ENCODE data around the gene LAMB4.

DNA sequence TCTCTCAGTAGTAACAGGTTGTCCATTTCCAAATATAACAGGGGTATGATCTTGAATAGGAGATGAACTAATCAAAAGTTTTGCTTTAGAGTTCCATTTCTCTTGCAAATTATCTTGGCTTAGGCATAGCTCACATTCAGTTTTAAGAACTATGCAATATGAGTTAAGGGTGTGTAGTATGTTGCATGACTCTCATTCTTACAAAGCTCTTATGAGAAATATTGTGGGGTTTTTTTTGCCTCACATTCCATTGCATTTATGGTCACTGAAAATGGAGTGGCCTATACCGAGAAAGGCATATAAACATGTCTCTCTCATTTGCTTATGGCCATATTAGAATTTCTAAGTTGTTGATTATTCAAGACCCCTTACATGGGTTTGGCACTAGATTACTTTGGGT lies 78.7 kb downstream of the LAMB4 start:
- TF ChIP-seq, protein P1, sequence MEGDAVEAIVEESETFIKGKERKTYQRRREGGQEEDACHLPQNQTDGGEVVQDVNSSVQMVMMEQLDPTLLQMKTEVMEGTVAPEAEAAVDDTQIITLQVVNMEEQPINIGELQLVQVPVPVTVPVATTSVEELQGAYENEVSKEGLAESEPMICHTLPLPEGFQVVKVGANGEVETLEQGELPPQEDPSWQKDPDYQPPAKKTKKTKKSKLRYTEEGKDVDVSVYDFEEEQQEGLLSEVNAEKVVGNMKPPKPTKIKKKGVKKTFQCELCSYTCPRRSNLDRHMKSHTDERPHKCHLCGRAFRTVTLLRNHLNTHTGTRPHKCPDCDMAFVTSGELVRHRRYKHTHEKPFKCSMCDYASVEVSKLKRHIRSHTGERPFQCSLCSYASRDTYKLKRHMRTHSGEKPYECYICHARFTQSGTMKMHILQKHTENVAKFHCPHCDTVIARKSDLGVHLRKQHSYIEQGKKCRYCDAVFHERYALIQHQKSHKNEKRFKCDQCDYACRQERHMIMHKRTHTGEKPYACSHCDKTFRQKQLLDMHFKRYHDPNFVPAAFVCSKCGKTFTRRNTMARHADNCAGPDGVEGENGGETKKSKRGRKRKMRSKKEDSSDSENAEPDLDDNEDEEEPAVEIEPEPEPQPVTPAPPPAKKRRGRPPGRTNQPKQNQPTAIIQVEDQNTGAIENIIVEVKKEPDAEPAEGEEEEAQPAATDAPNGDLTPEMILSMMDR (IDR thresholded peaks at IDR 0.05 in 4 of 5, conservative IDR thresholded peaks at IDR 0.05 in 1 of 5): no peak
- TF ChIP-seq POLR2A (IDR thresholded peaks at IDR 0.05): no peak
